H1 (cell line): ENCODE results near the gene TP53RK. TPM values are rescaled to one million over a fixed set of nuclear protein-coding genes. Genes with fewer than 3 reads are reported as not detected.

ENCODE experiments used
- CTCF ChIA-PET: fragments of 300-600 bp; sonication (Branson Sonifier 250); formaldehyde crosslinking; loops from one replicate; lab custom pipeline; 2021; ENCODE audit not compliant: partially characterized antibody; lab: Charles Lee
- POLR2A ChIA-PET: fragments of 300-600 bp; sonication (Branson Sonifier 250); formaldehyde crosslinking; loops from one replicate; lab custom pipeline; 2021; ENCODE audit warnings: inconsistent platforms; ENCODE audit not compliant: partially characterized antibody; lab: Charles Lee
- DNase-seq, 2 experiments: peaks; one replicate each; pipeline versions ENCODE4 v3.0.0 to v3.0.0-alpha.2; 2010 to 2022; ENCODE audit warnings: low spot score in 2 of 2, low read depth in 1 of 2, mixed read lengths in 1 of 2
- FAIRE-seq: peaks from 2 replicates; lab custom pipeline; 2011; peaks lifted over from hg19 to GRCh38; lab: Jason Lieb, UNC
- H2AFZ ChIP-seq: 2 replicates; pipeline ENCODE4 v1.8.1; 2012; ENCODE audit warnings: low read length, inconsistent platforms
- H2AK5ac ChIP-seq: 2 replicates; pipeline ENCODE4 v1.6.1; 2013; ENCODE audit warnings: low read depth, low read length
- H2BK120ac ChIP-seq: replicated peaks from 2 replicates; pipeline ENCODE3; 2013; ENCODE audit warnings: low read depth, low read length, inconsistent platforms
- H2BK12ac ChIP-seq: 2 replicates; pipeline ENCODE4 v1.6.1; 2013; ENCODE audit warnings: low read depth, low read length
- H2BK15ac ChIP-seq: 2 replicates; pipeline ENCODE4 v1.6.1; 2013; ENCODE audit warnings: low read length
- H2BK20ac ChIP-seq: 2 replicates; pipeline ENCODE4 v1.6.1; 2013; ENCODE audit warnings: low read length
- H2BK5ac ChIP-seq: 2 replicates; pipeline ENCODE4 v1.6.1; 2013; ENCODE audit warnings: low read depth, low read length
- H3K14ac ChIP-seq: 2 replicates; pipeline ENCODE4 v1.6.1; 2013; ENCODE audit warnings: inconsistent platforms; ENCODE audit not compliant: insufficient read length
- H3K18ac ChIP-seq: 2 replicates; pipeline ENCODE4 v1.6.1; 2013; ENCODE audit warnings: low read length; ENCODE audit errors: extremely low read depth
- H3K23ac ChIP-seq: 2 replicates; pipeline ENCODE4 v1.6.1; 2013; ENCODE audit warnings: inconsistent platforms; ENCODE audit not compliant: insufficient read length
- H3K23me2 ChIP-seq: 2 replicates; pipeline ENCODE4 v1.6.1; 2013; ENCODE audit warnings: low read depth, low read length
- H3K27ac ChIP-seq: 2 replicates; pipeline ENCODE4 v1.6.1; 2011; ENCODE audit warnings: low read depth, low read length, inconsistent platforms
- H3K27me3 ChIP-seq, 4 experiments: replicated peaks in 1 of 4; 1 replicate in 1 of 4; 2 replicates in 3 of 4; pipeline versions ENCODE4 v1.6.1 to v1.8.1; 2011 to 2013; ENCODE audit warnings: low read length in 3 of 4, mild to moderate bottlenecking in 3 of 4, inconsistent platforms in 2 of 4, mixed read lengths in 2 of 4, moderate library complexity in 1 of 4; ENCODE audit not compliant: control insufficient read depth in 3 of 4, insufficient read depth in 3 of 4; ENCODE audit errors: extremely low read depth in 1 of 4
- H3K36me3 ChIP-seq, 4 experiments: 2 replicates each; pipeline versions ENCODE4 v1.6.1 to v1.8.1; 2011 to 2013; ENCODE audit warnings: mild to moderate bottlenecking in 4 of 4, low read length in 3 of 4, moderate library complexity in 2 of 4, control low read depth in 1 of 4, inconsistent platforms in 1 of 4; ENCODE audit not compliant: insufficient read depth in 4 of 4, control insufficient read depth in 2 of 4
- H3K4ac ChIP-seq: replicated peaks from 2 replicates; pipeline ENCODE3; 2013; ENCODE audit warnings: low read length, low read depth, mixed read lengths, inconsistent platforms; ENCODE audit not compliant: insufficient read length
- H3K4me1 ChIP-seq, 4 experiments: replicated peaks in 1 of 4; 1 replicate in 1 of 4; 2 replicates in 3 of 4; pipeline versions ENCODE4 v1.6.1 to v1.8.1; 2011 to 2013; ENCODE audit warnings: low read length in 3 of 4, inconsistent platforms in 2 of 4, mixed read lengths in 1 of 4; ENCODE audit not compliant: insufficient read depth in 4 of 4, control insufficient read depth in 3 of 4
- H3K4me2 ChIP-seq, 2 experiments: 2 replicates each; pipeline versions ENCODE4 v1.6.1 to v1.8.1; 2011 to 2013; ENCODE audit warnings: low read depth in 2 of 2, low read length in 2 of 2, control low read depth in 1 of 2, inconsistent platforms in 1 of 2, mild to moderate bottlenecking in 1 of 2; ENCODE audit not compliant: insufficient read depth in 1 of 2
- H3K4me3 ChIP-seq, 4 experiments: fragments of 200-600, 300-600 bp in 1 of 4; sonication (generic), shearing (Covaris generic), sonication (Bioruptor Twin) in 1 of 4; 2 replicates each; pipeline versions ENCODE4 v1.5.1 to v1.8.1; 2011 to 2016; ENCODE audit warnings: low read length in 4 of 4, low read depth in 3 of 4, control low read depth in 2 of 4, inconsistent platforms in 2 of 4, mild to moderate bottlenecking in 2 of 4, mixed read lengths in 1 of 4, moderate library complexity in 1 of 4; ENCODE audit not compliant: insufficient read depth in 2 of 4; ENCODE audit errors: extremely low read depth in 1 of 4
- H3K56ac ChIP-seq: replicated peaks from 2 replicates; pipeline ENCODE3; 2013; ENCODE audit warnings: low read depth, mild to moderate bottlenecking, mixed read lengths, low read length, inconsistent platforms; ENCODE audit not compliant: insufficient read length
- H3K79me1 ChIP-seq: 2 replicates; pipeline ENCODE4 v1.6.1; 2013; ENCODE audit warnings: low read depth, low read length, control low read depth
- H3K79me2 ChIP-seq, 2 experiments: 2 replicates each; pipeline versions ENCODE4 v1.6.1 to v1.8.1; 2012 to 2013; ENCODE audit warnings: low read length in 2 of 2, mild to moderate bottlenecking in 2 of 2, inconsistent platforms in 1 of 2; ENCODE audit not compliant: insufficient read depth in 2 of 2, control insufficient read depth in 1 of 2
- H3K9ac ChIP-seq, 4 experiments: replicated peaks in 1 of 4; 1 replicate in 1 of 4; 2 replicates in 3 of 4; pipeline versions ENCODE4 v1.6.1 to v1.8.1; 2011 to 2013; ENCODE audit warnings: low read depth in 3 of 4, low read length in 3 of 4, control low read depth in 2 of 4, mild to moderate bottlenecking in 2 of 4, moderate library complexity in 2 of 4, inconsistent platforms in 1 of 4; ENCODE audit errors: extremely low read depth in 1 of 4
- H3K9me3 ChIP-seq, 2 experiments: 2 replicates each; pipeline versions ENCODE4 v1.6.1 to v1.8.1; 2012 to 2013; ENCODE audit warnings: mild to moderate bottlenecking in 2 of 2, moderate library complexity in 2 of 2, control low read depth in 1 of 2, inconsistent platforms in 1 of 2, low read depth in 1 of 2, low read length in 1 of 2, mixed read lengths in 1 of 2; ENCODE audit not compliant: insufficient read depth in 2 of 2
- H4K20me1 ChIP-seq, 2 experiments: replicated peaks in 1 of 2; 2 replicates each; pipeline versions ENCODE3 to v1.8.1; 2011 to 2013; ENCODE audit warnings: inconsistent platforms in 2 of 2, low read length in 2 of 2, mild to moderate bottlenecking in 1 of 2; ENCODE audit not compliant: insufficient read depth in 2 of 2, control insufficient read depth in 1 of 2
- H4K5ac ChIP-seq: 2 replicates; pipeline ENCODE4 v1.6.1; 2013; ENCODE audit warnings: low read length, low read depth, mixed read lengths, inconsistent platforms; ENCODE audit not compliant: insufficient read length
- H4K8ac ChIP-seq: 2 replicates; pipeline ENCODE4 v1.8.0; 2013; ENCODE audit warnings: mild to moderate bottlenecking, moderate library complexity, low read length, inconsistent platforms; ENCODE audit not compliant: insufficient read depth; ENCODE audit errors: extremely low read depth
- H4K91ac ChIP-seq: replicated peaks from 2 replicates; pipeline ENCODE3; 2013; ENCODE audit warnings: low read length, mixed read lengths, inconsistent platforms; ENCODE audit not compliant: insufficient read length
- ATF2 ChIP-seq: IDR thresholded peaks from 2 replicates; pipeline ENCODE4 v1.6.1; 2012; ENCODE audit warnings: low read length, inconsistent platforms
- CHD1 ChIP-seq: IDR thresholded peaks from 2 replicates; pipeline ENCODE4 v1.6.1; 2012; ENCODE audit warnings: low read depth, low read length, improper control_type of control experiment
- HDAC2 ChIP-seq, 2 experiments: fragments of 300-600 bp in 1 of 2; sonication (generic) in 1 of 2; IDR thresholded peaks; 2 replicates each; pipeline ENCODE4 v1.6.1; 2011 to 2012; ENCODE audit warnings: low read depth in 2 of 2, low read length in 2 of 2, mild to moderate bottlenecking in 2 of 2, moderate library complexity in 2 of 2, borderline replicate concordance in 1 of 2, inconsistent platforms in 1 of 2
- JUND ChIP-seq: IDR thresholded peaks from 2 replicates; pipeline ENCODE4 v1.6.1; 2011; ENCODE audit warnings: mild to moderate bottlenecking, improper control_type of control experiment, low read length
- RFX5 ChIP-seq: IDR thresholded peaks from 2 replicates; pipeline ENCODE4 v1.6.1; 2011; ENCODE audit warnings: low read depth, low read length, improper control_type of control experiment, borderline replicate concordance
- SIRT6 ChIP-seq: IDR thresholded peaks from one replicate; pipeline ENCODE4 v1.7.1; 2012; ENCODE audit warnings: low read length, inconsistent platforms
- SP1 ChIP-seq: IDR thresholded peaks from 2 replicates; pipeline ENCODE4 v1.6.1; 2011; ENCODE audit warnings: low read depth, low read length
- WGBS, 2 experiments: shearing (Covaris generic) in 1 of 2; methylation state at CpG; one replicate each; pipeline versions ENCODE4 v1.1.6 to v1.1.7; 2013 to 2015; ENCODE audit warnings: low lambda C conversion rate in 2 of 2, mixed read lengths in 2 of 2, inconsistent platforms in 1 of 2, low coverage in 1 of 2, missing lambda C conversion rate in 1 of 2; ENCODE audit not compliant: insufficient replicate concordance in 2 of 2, insufficient coverage in 1 of 2, insufficient read length in 1 of 2; ENCODE audit errors: extremely low coverage in 1 of 2, missing lambda C conversion rate in 1 of 2; 5-methylcytosine and 5-hydroxymethylcytosine counted together
- polyA plus RNA-seq, 7 experiments: library from polyadenylated mRNA; depleted of rRNA in 3 of 7; stranded (reverse) in 5 of 7; unstranded in 2 of 7; fragments of >200 nt in 5 of 7; fragments of 200-250 nt in 2 of 7; gene quantifications; 1 replicate in 5 of 7; 2 replicates in 1 of 7; 4 replicates in 1 of 7; pipeline versions ENCODE4 v1.2.1 to v1.2.3, GENCODE V29; 2011 to 2013; ENCODE audit warnings: missing spikeins in 2 of 7, mixed read lengths in 2 of 7
- total RNA-seq: library from RNA; stranded (reverse); fragmentation: NEBNext Ultra II Directional; extraction: Animal tissue kit (Norgen Biotek cat#: 25700); gene quantifications from 2 replicates; pipeline ENCODE4 v1.2.1, GENCODE V29; 2021

Gene TP53RK
- total and polyA plus RNA-seq, 2 of the 8 experiments (the other 6 are each of a cell fraction or from before 2014, with no cell fraction given): 8.5 to 16.3 TPM

GRCh38 chr20:46637020-46637419 lies 52.2 kb downstream of the TP53RK start:
- H3K79me2 ChIP-seq: no peaks in the 10 kb centered on the region
- H3K9ac ChIP-seq: no peak overlapping the region; a peak in 1 of 7 replicates
- ChIA-PET CTCF (interaction anchor here (0.6 to 1.7 kb wide), 5 partner anchors 9 to 210 kb away, joined by 3 to 4 read pairs (median 3); partner anchors contain the start of gene SLC13A3), POLR2A (interaction anchor here (0.7 to 0.8 kb wide), 2 partner anchors 9 to 13 kb away, joined by 3 read pairs; no protein-coding TSS in a partner anchor)
- H4K20me1 ChIP-seq: no peaks in the 10 kb centered on the region
- 84% methylated on average over 11 of the region's 11 CpGs; no CpG with 5 or more reads in 1 of the 2 experiments for WGBS, 2 experiments
- H2BK15ac ChIP-seq: no peak overlapping the region
- no peaks in the 10 kb centered on the region for H3K36me3 ChIP-seq
- H2BK5ac ChIP-seq: no peak overlapping the region
- H3K4me3 ChIP-seq: no peak overlapping the region
- no peak overlapping the region for H3K23ac ChIP-seq
- FAIRE-seq: no peak
- no peak overlapping the region for H3K18ac ChIP-seq
- H2BK120ac ChIP-seq: no peak overlapping the region
- H3K14ac ChIP-seq: no peak overlapping the region
- no peak overlapping the region for H3K4me2 ChIP-seq
- H2AK5ac ChIP-seq: no peak overlapping the region
- H3K4ac ChIP-seq: no peak overlapping the region
- no peak overlapping the region for H4K5ac ChIP-seq
- DNase-seq: peak in 1 of 2 experiments; percentile 40
- H4K91ac ChIP-seq: no peak overlapping the region
- peaks cover 0 to 5% (median 2%) of the 10 kb centered on the region in 4 experiments; a peak in 4 of 7 replicates for H3K4me1 ChIP-seq
- no peak overlapping the region for H2AFZ ChIP-seq
- H4K8ac ChIP-seq: 0 out of 2 replicates have a peak overlapping the region, but pooled peaks have one; percentile 19
- H3K27me3 ChIP-seq: no peaks in the 10 kb centered on the region
- no peak overlapping the region for H3K56ac ChIP-seq
- H3K27ac ChIP-seq: no peak overlapping the region
- no peaks in the 10 kb centered on the region for H3K23me2 ChIP-seq
- H3K79me1 ChIP-seq: no peaks in the 10 kb centered on the region
- no peaks in the 10 kb centered on the region for H3K9me3 ChIP-seq
- H2BK20ac ChIP-seq: no peak overlapping the region
- no peak overlapping the region for H2BK12ac ChIP-seq
- TF ChIP-seq SIRT6 (no peak), JUND (no peak), SP1 (no peak), RFX5 (no peak), HDAC2 (IDR thresholded peaks at IDR 0.05; ENCODE audit: borderline replicate concordance in 1 of 2, low read depth in 2 of 2, low read length in 2 of 2) (no peak), CHD1 (no peak), ATF2 (no peak)
